Hepatocyte (in vitro differentiated cells): ENCODE results near the gene KIF17.

Experiments
- EZH2 ChIP-seq: fragments of 200-600 bp; sonication (generic); IDR thresholded peaks from 2 replicates; pipeline ENCODE4 v1.6.1; 2016; ENCODE audit warnings: antibody characterized with exemption, mild to moderate bottlenecking, borderline replicate concordance
- TF ChIP-seq, protein P1 (sequence below): fragments of 200-600 bp; sonication (generic); IDR thresholded peaks from 2 replicates; pipeline ENCODE4 v1.5.1; 2016; ENCODE audit warnings: antibody characterized with exemption, mild to moderate bottlenecking; ENCODE audit not compliant: poor library complexity

GRCh38 chr1:20672265-20672632 lies 45.6 kb downstream of the KIF17 start:
- TF ChIP-seq, protein P1, sequence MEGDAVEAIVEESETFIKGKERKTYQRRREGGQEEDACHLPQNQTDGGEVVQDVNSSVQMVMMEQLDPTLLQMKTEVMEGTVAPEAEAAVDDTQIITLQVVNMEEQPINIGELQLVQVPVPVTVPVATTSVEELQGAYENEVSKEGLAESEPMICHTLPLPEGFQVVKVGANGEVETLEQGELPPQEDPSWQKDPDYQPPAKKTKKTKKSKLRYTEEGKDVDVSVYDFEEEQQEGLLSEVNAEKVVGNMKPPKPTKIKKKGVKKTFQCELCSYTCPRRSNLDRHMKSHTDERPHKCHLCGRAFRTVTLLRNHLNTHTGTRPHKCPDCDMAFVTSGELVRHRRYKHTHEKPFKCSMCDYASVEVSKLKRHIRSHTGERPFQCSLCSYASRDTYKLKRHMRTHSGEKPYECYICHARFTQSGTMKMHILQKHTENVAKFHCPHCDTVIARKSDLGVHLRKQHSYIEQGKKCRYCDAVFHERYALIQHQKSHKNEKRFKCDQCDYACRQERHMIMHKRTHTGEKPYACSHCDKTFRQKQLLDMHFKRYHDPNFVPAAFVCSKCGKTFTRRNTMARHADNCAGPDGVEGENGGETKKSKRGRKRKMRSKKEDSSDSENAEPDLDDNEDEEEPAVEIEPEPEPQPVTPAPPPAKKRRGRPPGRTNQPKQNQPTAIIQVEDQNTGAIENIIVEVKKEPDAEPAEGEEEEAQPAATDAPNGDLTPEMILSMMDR, result no peak
- no peak for TF ChIP-seq EZH2
